Ureter (tissue), 1 donor: ENCODE data around the gene KDM1A. TPM values are rescaled to one million over a fixed set of nuclear protein-coding genes. Genes with fewer than 3 reads are reported as not detected.
A peak's percentile ranks its signal among the peaks of the same experiment; 100 is the strongest.
"Not testable (repeated sequence)": the region's sequence is repeated elsewhere in the genome, so short reads cannot be mapped to it uniquely, and the experiment has no call there.

Experiments
- DNase-seq: peaks from one replicate; pipeline ENCODE4 v3.0.0-alpha.2; 2020; ENCODE audit warnings: low spot score
- total RNA-seq: library from RNA; stranded (reverse); gene quantifications from one replicate; pipeline ENCODE4 v1.2.4, GENCODE V29; 2023
- donor health status: DM: yes; HTN: yes; CAD: no.

KDM1A gene
- 75.6 TPM for total RNA-seq

DNA sequence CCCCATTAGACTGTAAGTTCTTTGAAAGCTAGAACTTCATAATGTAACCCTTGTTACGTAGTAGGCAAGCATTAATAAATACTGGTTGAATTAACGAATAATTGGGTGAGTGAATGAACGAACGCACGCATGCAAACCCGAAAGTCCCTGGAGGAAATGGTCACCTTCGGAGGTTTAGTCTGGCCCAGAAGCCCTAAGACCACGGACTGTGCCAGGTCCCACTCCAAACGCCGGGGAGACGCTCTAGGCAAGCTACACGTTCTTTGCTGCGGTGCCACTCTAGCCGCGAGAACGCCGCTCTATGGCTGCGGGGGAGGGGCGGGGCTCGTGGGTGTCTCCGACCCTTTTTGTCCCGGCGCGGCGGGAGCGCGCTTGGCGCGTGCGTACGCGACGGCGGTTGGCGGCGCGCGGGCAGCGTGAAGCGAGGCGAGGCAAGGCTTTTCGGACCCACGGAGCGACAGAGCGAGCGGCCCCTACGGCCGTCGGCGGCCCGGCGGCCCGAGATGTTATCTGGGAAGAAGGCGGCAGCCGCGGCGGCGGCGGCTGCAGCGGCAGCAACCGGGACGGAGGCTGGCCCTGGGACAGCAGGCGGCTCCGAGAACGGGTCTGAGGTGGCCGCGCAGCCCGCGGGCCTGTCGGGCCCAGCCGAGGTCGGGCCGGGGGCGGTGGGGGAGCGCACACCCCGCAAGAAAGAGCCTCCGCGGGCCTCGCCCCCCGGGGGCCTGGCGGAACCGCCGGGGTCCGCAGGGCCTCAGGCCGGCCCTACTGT, at the start of gene KDM1A:
KDM1A (plus strand) TSS at position 375 of the 769 bp plus-strand sequence; CDS start at position 504, 129 bp downstream.
- DNase-seq: peak; percentile 98

- DNase-seq: no peak
Observed at GRCh38 chr1:22970096-22970495, 49.2 kb upstream of the KDM1A start.

GRCh38 chr1:22971161-22971560, 48.1 kb upstream of the KDM1A start:
- DNase-seq: no peak

- no peak for DNase-seq
Observed at GRCh38 chr1:22971611-22972405, 47.5 kb upstream of the KDM1A start.

GRCh38 chr1:22972760-22973159, 46.5 kb upstream of the KDM1A start, which contains the start of gene LACTBL1:
Gene LACTBL1 (minus strand): TSS chr1:22972866. CDS start chr1:22972316, 550 bp downstream.
- DNase-seq: no peak

DNA sequence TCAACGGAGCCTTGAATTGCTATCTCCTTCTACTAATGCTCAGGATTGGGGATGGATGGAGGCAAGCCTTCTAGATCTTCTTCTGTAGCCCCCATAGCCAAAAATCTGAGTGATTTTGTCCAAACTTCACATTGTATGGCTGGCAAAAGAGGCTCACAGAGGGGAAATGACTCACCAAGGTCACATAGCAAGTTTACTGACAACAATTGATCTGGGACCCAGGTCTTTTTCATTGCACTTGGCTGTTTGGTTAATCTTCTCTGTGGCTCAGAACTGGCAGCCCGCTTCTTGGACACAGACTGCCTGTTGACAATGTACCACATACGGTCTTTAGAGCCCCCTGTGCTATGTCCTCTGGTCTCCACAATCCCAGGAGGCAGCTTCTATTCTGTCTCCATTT, 43.6 kb upstream of the KDM1A start:
- DNase-seq: no peak

- DNase-seq: no peak
Observed at GRCh38 chr1:22976127-22976460, 43.2 kb upstream of the KDM1A start.

DNA sequence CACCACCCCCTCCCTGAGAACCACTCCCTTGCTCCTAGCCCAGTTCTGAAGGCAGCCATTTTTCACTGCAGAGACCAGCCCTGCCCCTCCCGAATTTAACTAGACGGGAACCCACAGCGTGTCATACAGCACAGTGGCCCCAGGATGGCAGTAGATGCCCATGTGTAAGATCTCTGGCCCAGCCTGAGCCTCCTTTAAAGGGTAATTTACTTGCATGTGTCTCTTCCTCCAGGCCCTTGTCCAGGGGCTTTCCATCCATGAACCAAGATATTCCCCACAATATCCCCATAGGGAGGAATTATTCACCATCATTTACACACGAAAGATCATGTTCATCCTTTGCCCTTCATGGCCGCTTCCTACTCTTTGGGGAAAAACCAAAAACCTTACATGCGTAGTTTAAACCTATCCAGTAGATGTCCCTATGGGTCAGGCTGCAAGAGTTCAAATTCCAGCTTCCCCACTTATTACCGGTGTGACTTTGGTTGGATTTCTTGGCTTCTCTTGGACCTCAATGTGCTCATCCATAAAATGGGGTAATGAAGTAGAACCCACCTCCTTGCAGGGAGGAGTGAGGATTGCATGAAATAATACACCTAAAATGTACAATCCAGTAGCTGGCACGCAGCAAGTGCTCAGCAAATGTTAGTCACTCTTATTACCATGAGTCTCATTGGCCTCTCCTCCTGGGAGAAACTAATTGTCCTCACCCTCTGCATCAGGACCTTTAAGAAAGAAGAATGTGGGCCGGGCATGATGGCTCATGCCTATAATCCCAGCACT, 42.6 kb upstream of the KDM1A start:
- DNase-seq: peak; percentile 76

DNA sequence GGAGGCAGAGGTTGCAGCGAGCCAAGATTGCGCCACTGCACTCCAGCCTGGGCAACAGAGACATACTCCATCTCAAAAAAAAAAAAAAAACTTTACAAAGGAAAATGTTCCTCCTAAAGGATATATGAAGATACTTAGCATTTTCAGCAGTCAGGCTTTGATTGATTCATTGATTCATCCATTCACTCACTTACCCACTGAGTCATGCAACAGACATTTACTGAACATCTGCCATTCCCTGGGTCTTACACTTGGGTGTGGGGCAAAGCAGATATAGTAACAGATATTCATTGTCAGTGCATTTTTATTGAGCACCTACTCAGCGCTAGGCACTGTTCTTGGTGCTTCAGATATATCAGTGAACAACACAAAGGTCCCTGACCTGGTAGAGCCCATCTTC, 41.0 kb upstream of the KDM1A start:
- DNase-seq: no peak

DNA sequence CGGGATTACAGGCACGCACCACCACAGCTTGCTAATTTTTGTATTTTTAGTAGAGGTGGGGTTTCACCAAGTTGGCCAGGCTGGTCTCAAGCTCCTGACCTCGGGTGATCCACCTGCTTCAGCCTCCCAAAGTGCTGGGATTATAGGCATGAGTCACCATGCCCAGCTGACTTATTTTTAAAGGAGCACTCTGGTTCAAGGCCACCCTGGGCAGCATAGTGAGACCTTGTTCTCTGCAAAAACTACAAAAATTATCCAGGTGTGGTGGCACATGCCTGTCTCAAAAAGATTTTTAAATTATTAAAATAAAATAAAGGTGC, 38.8 kb upstream of the KDM1A start:
- not testable (repeated sequence) for DNase-seq

GRCh38 chr1:22983944-22984343, 35.3 kb upstream of the KDM1A start:
- peak; percentile 49 for DNase-seq

DNA sequence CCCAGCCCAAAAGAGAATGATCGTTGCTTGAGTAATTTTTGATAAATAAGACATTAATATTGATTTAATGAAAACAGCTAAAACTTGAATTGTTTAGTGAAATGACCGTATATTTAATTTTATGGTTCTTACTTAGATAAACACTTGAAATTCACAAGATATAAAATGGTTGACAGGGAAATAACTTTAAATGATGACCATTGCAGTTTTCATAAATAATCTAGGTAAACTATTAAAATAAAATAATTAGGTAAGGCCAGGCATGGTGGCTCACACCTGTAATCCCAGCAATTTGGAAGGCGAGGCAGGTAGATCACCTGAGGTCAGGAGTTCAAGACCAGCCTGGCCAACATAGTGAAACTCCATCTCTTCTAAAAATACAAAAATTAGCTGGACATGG, 26.9 kb upstream of the KDM1A start:
- DNase-seq: not testable (repeated sequence)

DNA sequence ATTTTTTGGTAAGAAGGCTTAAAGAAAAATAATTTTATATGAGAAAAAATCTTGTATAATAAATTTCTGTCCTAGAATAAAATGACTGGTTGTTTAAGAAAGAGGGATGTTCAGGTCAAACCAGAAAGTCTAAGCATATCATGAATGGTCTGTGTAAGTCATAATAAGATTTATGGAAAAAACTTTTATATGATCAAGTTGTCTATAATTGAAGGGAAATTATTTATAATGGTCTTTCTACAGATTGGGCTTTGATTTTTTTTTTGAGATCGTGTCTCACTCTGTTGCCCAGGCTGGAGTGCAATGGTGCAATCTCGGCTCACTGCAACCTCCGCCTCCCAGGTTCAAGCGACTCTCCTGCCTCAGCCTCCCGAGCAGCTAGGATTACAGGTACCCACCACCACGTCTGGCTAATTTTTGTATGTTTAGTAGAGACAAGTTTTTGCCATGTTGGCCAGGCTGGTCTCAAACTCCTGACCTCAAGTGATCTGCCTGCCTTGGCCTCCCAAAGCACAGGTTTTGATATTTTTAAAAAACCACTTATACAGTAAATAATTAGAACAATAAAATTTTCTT, 26.0 kb upstream of the KDM1A start:
- not testable (repeated sequence) for DNase-seq

GRCh38 chr1:22995774-22996173, 23.5 kb upstream of the KDM1A start:
- DNase-seq: no peak

DNA sequence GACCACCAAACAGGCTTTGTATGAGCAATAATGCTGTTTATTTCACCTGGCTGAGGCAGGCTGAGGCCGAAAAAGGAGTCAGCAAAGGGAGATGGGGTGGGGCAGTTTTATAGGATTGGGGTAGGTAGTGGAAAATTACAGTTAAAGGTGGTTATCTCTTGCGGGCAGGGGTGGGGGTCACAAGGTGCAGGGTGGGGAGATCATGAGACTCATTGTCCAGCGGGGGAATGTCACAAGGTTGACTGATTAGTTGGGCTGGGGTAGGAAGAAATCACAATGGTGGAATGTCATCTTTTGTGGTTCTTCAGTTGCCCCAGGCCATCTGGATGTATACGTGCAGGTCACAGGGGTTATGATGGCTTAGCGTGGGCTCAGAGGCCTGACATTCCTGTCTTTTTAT, 21.7 kb upstream of the KDM1A start:
- DNase-seq: not testable (repeated sequence)

DNA sequence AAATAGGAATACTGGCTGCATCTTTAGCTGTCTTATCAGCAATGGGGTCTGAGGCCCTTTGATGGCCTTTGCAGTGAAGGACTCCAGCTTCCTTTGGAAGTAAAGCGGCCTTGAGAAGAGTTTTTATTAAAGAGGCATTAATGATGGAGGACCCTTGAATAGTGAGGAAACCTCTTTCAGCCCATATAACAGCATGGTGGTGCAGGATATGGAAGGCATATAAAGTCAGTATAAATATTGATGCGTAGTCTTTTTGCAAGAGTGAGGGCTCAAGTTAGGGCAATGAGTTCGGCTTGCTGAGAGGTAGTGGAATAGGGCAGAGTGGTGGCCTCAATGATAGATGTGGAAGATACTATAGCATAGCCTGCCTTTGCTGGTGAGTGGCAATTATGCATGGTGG, 19.1 kb upstream of the KDM1A start:
- DNase-seq: not testable (repeated sequence)

DNA sequence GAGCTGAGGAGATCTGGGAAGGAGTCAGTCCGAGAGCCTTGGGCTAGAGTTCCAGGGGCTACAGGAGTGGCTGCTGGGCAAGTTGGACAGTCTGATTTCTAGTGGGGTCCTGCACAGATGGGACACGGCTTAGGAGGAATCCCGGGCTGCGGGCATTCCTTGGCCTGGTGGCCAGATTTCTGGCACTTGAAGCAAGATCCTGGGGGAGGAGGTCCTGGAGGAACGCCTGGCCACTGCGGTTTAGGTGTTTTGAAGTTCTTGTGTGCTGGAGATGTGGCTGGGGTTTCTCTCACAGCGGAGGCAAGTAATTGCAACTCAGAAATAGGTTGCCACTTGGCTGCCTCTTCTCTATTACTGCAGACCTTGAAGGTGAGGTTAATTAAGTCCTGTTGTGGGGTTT, 17.1 kb upstream of the KDM1A start:
- not testable (repeated sequence) for DNase-seq

DNA sequence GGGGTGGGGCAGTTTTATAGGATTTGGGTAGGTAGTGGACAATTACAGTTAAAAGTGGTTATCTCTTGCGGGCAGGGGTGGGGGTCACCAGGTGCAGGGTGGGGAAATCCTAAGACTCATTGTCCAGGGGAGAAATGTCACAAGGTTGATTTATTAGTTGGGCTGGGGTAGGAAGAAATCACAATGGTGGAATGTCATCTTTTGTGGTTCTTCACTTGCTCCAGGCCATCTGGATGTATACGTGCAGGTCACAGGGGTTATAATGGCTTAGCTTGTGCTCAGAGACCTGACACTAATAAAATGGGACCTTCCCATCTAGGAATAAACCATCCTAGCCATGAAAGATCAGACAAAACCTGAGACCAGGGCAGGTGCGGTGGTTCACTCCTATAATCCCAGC, 15.2 kb upstream of the KDM1A start:
- no peak for DNase-seq

- not testable (repeated sequence) for DNase-seq
Observed at GRCh38 chr1:23004769-23005168, 14.5 kb upstream of the KDM1A start.

DNA sequence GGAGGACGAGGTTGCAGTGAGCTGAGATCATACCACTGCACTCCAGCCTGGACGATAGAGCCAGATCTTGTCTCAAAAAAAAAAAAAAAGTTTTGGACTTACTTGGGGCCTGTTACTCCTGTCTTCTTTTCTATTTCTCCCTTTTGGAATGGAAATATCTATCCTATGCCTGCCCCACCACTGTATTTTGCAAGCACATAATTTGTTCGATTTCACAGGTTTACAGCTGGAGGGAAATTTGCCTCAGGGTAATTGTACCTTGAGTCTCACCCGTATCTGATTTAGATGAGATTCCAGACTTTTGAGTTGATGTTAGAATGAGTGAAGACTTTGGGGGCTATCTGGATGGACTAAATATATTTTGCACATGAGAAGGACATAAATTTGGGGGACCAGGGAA, 12.2 kb upstream of the KDM1A start:
- DNase-seq: no peak

DNA sequence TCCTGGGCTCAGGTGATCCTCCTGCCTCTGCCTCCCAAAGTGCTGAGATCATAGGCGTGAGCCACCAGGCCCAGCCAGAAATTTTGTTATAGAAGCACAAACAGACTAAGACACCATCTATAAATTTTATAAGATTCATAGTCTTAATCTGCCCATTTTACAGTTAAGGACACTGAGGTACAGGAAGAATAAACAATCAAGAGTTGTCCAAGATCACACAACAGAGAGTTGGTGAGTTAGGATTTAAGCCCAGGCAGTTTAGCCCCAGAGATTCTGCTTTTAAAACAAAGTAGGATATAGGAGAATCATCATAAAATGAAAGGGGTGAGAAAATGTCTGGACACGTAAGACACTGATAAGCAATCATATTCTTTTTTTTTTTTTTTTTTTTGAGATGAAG, 10.4 kb upstream of the KDM1A start:
- DNase-seq: no peak

GRCh38 chr1:23010025-23010424, 9.2 kb upstream of the KDM1A start:
- not testable (repeated sequence) for DNase-seq
